Measurements from ENCODE around the gene PRUNE1.

- TF ChIP-seq CTCF (IDR thresholded peaks at IDR 0.05) (no peak), POLR2A (IDR thresholded peaks at IDR 0.05) (no peak), POLR2AphosphoS5 (IDR thresholded peaks at IDR 0.05) (no peak), EP300 (IDR thresholded peaks at IDR 0.05) (no peak)
Observed at GRCh38 chr1:151026460-151026859, 18.2 kb downstream of the PRUNE1 start.
